ENCODE measurements around the gene CD27. TPM values are rescaled to one million over a fixed set of nuclear protein-coding genes. Genes with fewer than 3 reads are reported as not detected.
"Not testable (repeated sequence)": the region's sequence is repeated elsewhere in the genome, so short reads cannot be mapped to it uniquely, and the experiment has no call there.

Gene CD27
- total RNA-seq, 2 donors from 2014 or later: 77.9 to 162 TPM

GRCh38 chr12:6493497-6494257, 48.9 kb downstream of the CD27 start, which contains the start of gene NCAPD2:
TSS of gene NCAPD2 (plus strand) at chr12:6494102. CDS start at chr12:6495099, 997 bp downstream.
- Mint-ChIP-seq H3K9me3 (no peaks in the 10 kb centered on the region), H3K36me3 (peaks cover 36% of the 10 kb centered on the region in 2 donors), H3K27ac (peak within 1 kb of the TSS; percentile 95 to 98)
- ATAC-seq (peak; percentile 88), DNase-seq (ENCODE audit: low spot score in 2 of 2) (peak; percentile 93 to 98)

- DNase-seq (ENCODE audit: low spot score in 2 of 2): no peak
- H3K9me3 Mint-ChIP-seq: no peaks in the 10 kb centered on the region
- ATAC-seq: peak in 1 of 2 donors; percentile 7
- H3K36me3 Mint-ChIP-seq: peaks cover 36 to 41% of the 10 kb centered on the region in 2 donors
- H3K27ac Mint-ChIP-seq: peak overlapping the region; percentile 93 to 98
Observed at GRCh38 chr12:6494258-6494743, 49.5 kb downstream of the CD27 start.

GRCh38 chr12:6494968-6495367, 50.2 kb downstream of the CD27 start:
- DNase-seq (ENCODE audit: low spot score in 2 of 2) (no peak), ATAC-seq (no peak)
- H3K27ac Mint-ChIP-seq: peak overlapping the region; percentile 93 to 98
- peaks cover 36 to 41% of the 10 kb centered on the region in 2 donors for H3K36me3 Mint-ChIP-seq
- H3K9me3 Mint-ChIP-seq: no peaks in the 10 kb centered on the region

- Mint-ChIP-seq H3K36me3 (peaks cover 29 to 34% of the 10 kb centered on the region in 2 donors), H3K27ac (peak overlapping the region in 1 of 2 donors; percentile 63)
- ATAC-seq; DNase-seq (ENCODE audit: low spot score in 2 of 2); H3K9me3 Mint-ChIP-seq: not testable (repeated sequence)
Observed at GRCh38 chr12:6497291-6497690, 52.5 kb downstream of the CD27 start.

- ATAC-seq (no peak), DNase-seq (ENCODE audit: low spot score in 2 of 2) (no peak)
- Mint-ChIP-seq H3K27ac (no peak overlapping the region), H3K9me3 (no peaks in the 10 kb centered on the region), H3K36me3 (peaks cover 7 to 12% of the 10 kb centered on the region in 2 donors)
Observed at GRCh38 chr12:6500466-6500865, 55.7 kb downstream of the CD27 start.

Other genes with a start within 250 kb of the CD27 start
- 10 to 100 TPM in 1 of 2 donors, 1 to 10 TPM in 1; 3.4 to 27.0 TPM for gene CD9, start 244.6 kb upstream of the CD27 start, total RNA-seq
- not detected for gene PLEKHG6, start 134.3 kb upstream of the CD27 start, total RNA-seq
- 10 to 100 TPM; 49.3 to 62.6 TPM for gene TNFRSF1A, start 102.9 kb upstream of the CD27 start, total RNA-seq
- 1 to 10 TPM; 1.1 to 2.8 TPM for gene SCNN1A, start 69.4 kb upstream of the CD27 start, total RNA-seq
- 1 to 10 TPM; 2.0 to 3.1 TPM for gene LTBR, start 60.8 kb upstream of the CD27 start, total RNA-seq
- gene TAPBPL, start 7.1 kb downstream of the CD27 start, total RNA-seq: 10 to 100 TPM; 31.4 to 33.7 TPM
- gene VAMP1, start 25.7 kb downstream of the CD27 start, total RNA-seq: 100 to 1,000 TPM in 1 of 2 donors, 10 to 100 TPM in 1; 47.6 to 151 TPM
- 100 to 1,000 TPM; 305 to 440 TPM for gene MRPL51, start 48.3 kb downstream of the CD27 start, total RNA-seq
- 100 to 1,000 TPM; 208 to 276 TPM for gene NCAPD2, start 49.1 kb downstream of the CD27 start, total RNA-seq
- 1,000 to 10,000 TPM; 5,900 to 8,209 TPM for gene GAPDH, start 89.6 kb downstream of the CD27 start, total RNA-seq
- 10 to 100 TPM; 10.3 to 16.4 TPM for gene IFFO1, start 111.1 kb downstream of the CD27 start, total RNA-seq
- gene NOP2, start 123.3 kb downstream of the CD27 start, total RNA-seq: 10 to 100 TPM; 78.8 to 79.8 TPM
- 100 to 1,000 TPM; 288 to 307 TPM for gene CHD4, start 162.4 kb downstream of the CD27 start, total RNA-seq
- gene LPAR5, start 191.0 kb downstream of the CD27 start, total RNA-seq: 1 to 10 TPM; 2.8 to 5.1 TPM
- 1 to 10 TPM; 2.1 to 2.8 TPM for gene ACRBP, start 202.5 kb downstream of the CD27 start, total RNA-seq
- 10 to 100 TPM; 18.1 to 24.3 TPM for gene ING4, start 218.2 kb downstream of the CD27 start, total RNA-seq
- 10 to 100 TPM; 77.1 to 92.6 TPM for gene ZNF384, start 244.4 kb downstream of the CD27 start, total RNA-seq